GM18870 (cell line): ENCODE data around the gene NODAL.

Experiments used
- ATAC-seq: cut with Tn5 transposase; IDR thresholded peaks from one replicate; pipeline ENCODE4 v1.9.1; 2021; ENCODE audit warnings: moderate library complexity; ENCODE audit not compliant: unreplicated experiment

The NODAL gene

DNA sequence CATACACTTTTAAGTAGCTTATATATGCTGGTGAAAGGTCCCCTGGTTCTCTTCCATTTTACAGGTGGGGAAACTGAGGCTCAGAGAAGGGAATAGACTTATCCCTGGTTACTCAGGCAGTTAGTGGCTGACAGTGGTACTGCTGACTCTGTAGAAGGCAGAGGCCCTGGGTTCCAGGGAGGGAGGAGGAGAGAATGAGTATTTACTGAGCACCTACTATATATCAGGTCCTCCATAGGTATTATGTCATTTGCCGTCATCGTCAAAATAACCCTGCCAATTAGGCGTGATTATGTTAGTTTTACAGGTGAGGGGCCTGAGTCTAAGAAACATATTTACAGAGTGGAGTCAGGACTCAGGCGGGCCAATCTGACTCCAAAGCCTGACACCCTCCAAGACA is 23.8 kb upstream of the NODAL start:
- no peak for ATAC-seq

DNA sequence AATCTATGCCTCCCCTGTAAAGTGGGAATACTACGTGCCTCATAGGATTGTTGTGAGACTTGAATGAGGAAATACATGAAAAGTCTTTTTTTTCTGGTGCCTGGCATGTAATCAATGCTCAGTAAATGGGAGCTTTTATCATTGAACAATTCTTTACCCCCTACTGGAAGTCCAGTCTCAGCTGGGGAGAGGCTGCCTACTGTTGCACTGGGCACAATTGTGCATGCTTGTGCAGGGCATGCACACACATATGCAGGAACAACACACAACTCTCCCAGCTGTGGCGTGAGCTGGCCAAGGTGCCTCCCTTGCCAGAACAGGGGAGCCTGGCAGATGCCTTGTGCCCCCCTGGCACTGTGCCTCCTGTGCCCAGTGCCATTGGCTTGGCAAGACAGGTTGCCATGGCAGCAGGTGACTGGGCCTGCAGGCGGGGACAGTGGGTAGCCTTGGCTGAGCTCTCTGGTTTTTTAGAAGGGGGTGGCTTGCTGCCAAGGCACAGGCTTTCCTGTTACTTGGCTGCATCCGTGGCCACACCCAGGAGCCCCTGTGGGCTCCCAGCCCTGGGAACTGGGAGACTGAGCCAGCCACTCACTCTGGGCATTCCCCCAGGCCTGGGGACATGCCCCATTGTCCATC is 21.0 kb upstream of the NODAL start:
- no peak for ATAC-seq

GRCh38 chr10:70461397-70462348 is 20.2 kb upstream of the NODAL start:
- ATAC-seq, result no peak

- ATAC-seq, result no peak
Measured at GRCh38 chr10:70459774-70460490, 18.5 kb upstream of the NODAL start.

GRCh38 chr10:70459061-70459773 is 17.7 kb upstream of the NODAL start:
- ATAC-seq, result no peak

GRCh38 chr10:70458329-70459060 is 17.0 kb upstream of the NODAL start:
- no peak for ATAC-seq

DNA sequence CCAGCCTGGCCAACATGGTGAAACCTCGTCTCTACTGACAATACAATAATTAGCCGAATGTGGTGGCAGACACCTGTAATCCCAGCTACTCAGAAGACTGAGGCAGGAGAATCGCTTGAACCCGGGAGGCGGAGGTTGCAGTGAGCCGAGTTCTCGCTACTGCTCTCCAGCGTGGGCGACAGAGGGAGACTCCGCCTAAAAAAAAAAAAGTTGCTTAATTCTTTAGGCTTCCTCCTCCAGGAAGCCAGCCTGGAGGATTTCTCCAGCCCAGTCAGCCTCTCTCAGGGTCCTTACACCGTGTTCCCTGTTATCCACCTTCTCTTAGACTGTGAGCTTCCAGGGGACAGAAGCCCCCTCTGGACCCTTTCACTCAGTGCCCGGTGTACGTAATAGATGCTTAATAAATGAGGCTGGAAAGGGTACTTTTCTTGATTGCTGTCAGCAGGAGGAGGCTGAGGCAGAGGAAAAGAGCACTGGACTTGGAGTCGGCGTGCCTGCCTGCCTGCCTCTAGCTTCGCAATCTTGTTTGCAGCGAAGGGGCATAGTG is 16.4 kb upstream of the NODAL start:
- no peak for ATAC-seq

DNA sequence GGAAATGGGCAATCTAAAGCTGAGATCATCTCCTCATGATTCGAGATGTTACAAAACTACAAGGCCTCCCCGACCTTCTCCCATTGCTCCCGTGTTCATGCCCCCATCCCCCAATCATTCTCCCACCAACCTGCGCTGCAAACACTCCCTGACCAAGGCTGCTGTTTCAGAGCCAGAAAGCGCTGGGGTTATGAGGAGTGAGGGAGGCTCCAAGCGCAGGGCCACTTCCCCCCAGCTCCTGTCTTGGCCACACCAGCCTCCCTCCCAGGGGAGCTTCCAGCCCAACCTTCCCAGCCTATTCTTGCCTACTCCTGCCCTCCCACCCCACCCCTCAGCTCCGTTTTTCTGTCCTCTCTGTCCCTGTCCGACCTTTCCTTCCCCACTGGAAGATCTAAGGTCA is 14.7 kb upstream of the NODAL start:
- ATAC-seq, result no peak

- no peak for ATAC-seq
Measured at GRCh38 chr10:70455213-70455630, 13.7 kb upstream of the NODAL start.

GRCh38 chr10:70448236-70448635 is 6.8 kb upstream of the NODAL start:
- ATAC-seq, result no peak

DNA sequence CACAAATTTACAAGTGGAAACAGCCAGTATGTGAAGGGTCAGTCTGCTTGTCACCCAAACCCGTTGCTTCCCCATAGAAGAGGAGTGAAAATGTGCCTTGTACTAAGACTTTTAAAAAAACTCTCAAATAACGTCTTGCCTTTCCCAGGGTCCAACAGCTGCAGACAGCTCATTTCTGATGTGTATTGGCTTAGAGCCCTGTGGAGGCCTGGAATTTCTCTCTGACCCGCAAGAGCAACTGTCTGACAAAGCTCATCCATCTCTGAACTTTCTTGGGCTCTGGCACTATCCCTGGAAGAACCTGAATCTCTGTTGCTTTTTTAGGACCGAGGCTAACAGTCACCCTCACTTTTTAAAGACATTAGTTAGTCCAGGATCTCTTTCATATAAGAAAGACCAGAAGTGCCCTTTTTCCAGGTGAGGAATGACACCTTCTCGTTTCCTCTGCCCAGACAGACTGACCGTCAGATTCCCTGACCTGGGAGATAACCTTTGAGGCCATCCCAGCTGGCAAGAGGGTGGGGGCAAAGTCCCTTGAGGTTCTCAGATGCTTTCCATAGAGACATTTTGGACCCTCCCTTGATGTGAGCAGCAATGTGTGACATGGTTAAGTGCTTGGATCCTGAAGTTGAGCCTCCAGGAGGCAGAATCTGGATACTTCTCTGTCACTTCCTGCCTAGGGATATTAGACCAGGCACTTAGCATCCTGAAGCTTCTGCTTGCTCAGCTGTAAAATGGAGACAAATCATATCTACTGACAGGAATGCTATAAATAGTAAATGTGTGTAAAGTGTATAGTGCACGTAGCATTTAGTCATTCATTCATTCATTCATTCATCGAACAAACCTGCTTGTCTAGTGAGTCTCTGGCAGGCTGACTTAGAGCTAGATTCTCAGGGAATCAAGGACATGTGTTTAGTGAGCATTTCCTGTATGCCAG is 4.5 kb upstream of the NODAL start:
- no peak for ATAC-seq

GRCh38 chr10:70444744-70445143 is 3.3 kb upstream of the NODAL start:
- ATAC-seq, result no peak

DNA sequence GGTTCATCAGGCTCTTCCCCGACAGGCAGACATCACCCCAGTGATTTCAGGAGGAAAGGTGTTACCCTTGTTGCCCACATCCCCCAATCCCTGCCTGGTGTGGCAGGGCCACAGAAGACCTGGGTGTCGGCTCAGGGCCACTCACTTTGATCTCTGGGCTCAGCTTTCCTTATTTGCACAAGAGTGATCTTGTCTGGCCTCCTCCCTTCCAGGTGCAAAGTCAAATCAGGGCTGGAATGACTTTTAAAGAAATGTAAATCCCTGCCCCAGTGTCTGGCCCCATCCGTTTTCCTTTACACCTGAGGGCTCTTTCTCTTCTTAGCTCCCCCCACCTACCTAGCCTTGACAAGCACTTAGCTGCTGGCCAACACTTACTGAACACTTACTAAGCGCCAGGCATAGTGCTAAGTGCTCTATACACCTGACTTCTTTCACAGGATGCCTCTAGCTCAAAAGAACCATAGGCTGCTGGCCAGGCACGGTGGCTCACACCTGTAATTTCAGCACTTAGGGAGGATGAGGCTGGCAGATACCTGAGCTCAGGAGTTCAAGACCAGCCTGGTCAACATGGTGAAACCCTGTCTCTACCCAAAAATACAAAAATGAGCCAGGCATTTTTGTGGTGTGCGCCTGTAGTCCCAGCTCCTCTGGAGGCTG is 979 bp upstream of the NODAL start:
- no peak for ATAC-seq

DNA sequence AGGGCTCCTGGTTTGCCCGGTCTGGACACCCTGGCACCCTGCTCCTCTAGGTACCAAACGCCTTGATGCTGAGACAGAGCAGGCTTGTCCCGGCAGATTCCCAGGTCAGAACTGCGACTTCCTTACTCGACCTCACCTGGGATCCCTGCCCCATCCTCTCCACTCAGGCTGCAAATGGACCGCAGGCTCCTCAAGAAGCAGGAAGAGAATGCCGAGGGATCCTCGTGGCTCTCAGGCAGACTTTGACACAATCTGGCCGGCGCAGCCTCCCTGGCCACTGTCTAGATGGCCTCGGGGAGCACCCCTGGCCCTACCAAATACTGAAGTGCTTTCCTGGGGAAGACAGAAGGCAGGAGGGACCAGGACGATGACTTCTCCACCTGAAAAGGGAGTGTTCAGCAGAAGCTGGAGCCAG is 421 bp upstream of the NODAL start:
- ATAC-seq, result no peak

GRCh38 chr10:70440296-70441160 is 953 bp downstream of the NODAL start:
- no peak for ATAC-seq

DNA sequence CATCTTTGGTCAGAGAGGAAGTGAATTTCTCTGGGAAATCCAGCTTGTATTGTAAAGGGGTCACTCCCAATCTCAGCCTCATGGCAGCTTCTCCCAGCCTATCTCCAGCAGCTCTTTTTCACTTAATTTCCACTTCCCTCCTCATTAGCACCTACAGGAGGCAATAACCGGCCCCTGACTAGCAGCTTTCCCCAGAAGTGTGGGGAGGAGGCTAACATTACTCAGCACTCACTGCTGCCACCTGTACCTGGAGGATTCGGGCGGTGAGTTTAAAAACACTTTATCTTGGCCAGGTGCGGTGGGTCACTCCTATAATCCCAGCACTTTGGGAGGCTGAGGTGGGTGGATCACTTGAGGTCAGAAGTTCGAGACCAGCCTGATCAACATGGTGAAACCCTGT is 3.8 kb downstream of the NODAL start:
- no peak for ATAC-seq

- no peak for ATAC-seq
Measured at GRCh38 chr10:70435241-70436085, 6.0 kb downstream of the NODAL start.
